ENCODE measurements around the gene NAALADL2. TPM values are rescaled to one million over a fixed set of nuclear protein-coding genes. Genes with fewer than 3 reads are reported as not detected.

Gene NAALADL2
- total and polyA plus RNA-seq, 2 donors (not counting 3 experiments of a cell fraction or from before 2014, with no cell fraction given): 1.1 to 4.0 TPM

GRCh38 chr3:175057401-175057800 lies 198.3 kb downstream of the NAALADL2 start:
- H3K9ac ChIP-seq (replicated peaks; ENCODE audit: extremely low read depth, insufficient read depth, low read length): no peak overlapping the region
- no peak overlapping the region for H2AFZ ChIP-seq (ENCODE audit: low read depth, low read length)
- BruUV-seq (replicated peaks): no TSS peak
- POLR2A ChIA-PET: no interaction called here
- H3K9me1 ChIP-seq (replicated peaks; ENCODE audit: control insufficient read depth, extremely low read depth, insufficient read depth, low read length): no peaks in the 10 kb centered on the region
- H3K4me1 ChIP-seq (ENCODE audit: control insufficient read depth, extremely low read depth, insufficient read depth, low read length): no peaks in the 10 kb centered on the region
- no peak for TF ChIP-seq POLR2A (IDR thresholded peaks at IDR 0.05; ENCODE audit: low read depth, low read length)
- no peak for TF ChIP-seq EZH2 (IDR thresholded peaks at IDR 0.05; ENCODE audit: borderline replicate concordance, low read depth, low read length, severe bottlenecking)
- TF ChIP-seq POLR2AphosphoS5 (IDR thresholded peaks at IDR 0.05; ENCODE audit: insufficient read depth, low read depth, low read length): no peak
- no peak for TF ChIP-seq CTCF (IDR thresholded peaks at IDR 0.05; ENCODE audit: extremely low read depth in 1 of 2, insufficient read depth in 1 of 2, low read depth in 1 of 2, low read length in 2 of 2)
- TF ChIP-seq FOS (IDR thresholded peaks at IDR 0.05; ENCODE audit: borderline replicate concordance, insufficient read depth, low read length): no peak
- no peak for TF ChIP-seq GATA2 (IDR thresholded peaks at IDR 0.05; ENCODE audit: insufficient read depth, insufficient read length, low read depth, low read length)
- H3K36me3 ChIP-seq (ENCODE audit: control insufficient read depth in 2 of 2, extremely low read depth in 1 of 2, insufficient read depth in 2 of 2, low read length in 2 of 2): no peaks in the 10 kb centered on the region
- no peak overlapping the region for H3K27ac ChIP-seq (ENCODE audit: insufficient read depth, low read depth, low read length)
- DNase-seq (ENCODE audit: low read depth, low spot score) (no peak), FAIRE-seq (no peak)
- no peak overlapping the region for H3K4me2 ChIP-seq (ENCODE audit: insufficient read depth, low read length)
- CTCF ChIA-PET: no interaction called here
- no peaks in the 10 kb centered on the region for H3K79me2 ChIP-seq (ENCODE audit: control insufficient read depth, insufficient read depth, low read length)
- H4K20me1 ChIP-seq (replicated peaks; ENCODE audit: control insufficient read depth, extremely low read depth, insufficient read depth, low read length): no peaks in the 10 kb centered on the region
- H3K27me3 ChIP-seq (ENCODE audit: control insufficient read depth in 2 of 2, insufficient read depth in 2 of 2, low read length in 2 of 2): no peaks in the 10 kb centered on the region
- intact Hi-C loops (cut with micrococcal nuclease): no loop called here
- H3K9me3 ChIP-seq (replicated peaks; ENCODE audit: control insufficient read depth, insufficient read depth, low read length): no peaks in the 10 kb centered on the region
- dilution Hi-C loops (cut with MboI; ENCODE audit: extremely low pct_ligation_motif_present, low sequenced_read_pairs): no loop called here
- H3K4me3 ChIP-seq (replicated peaks in 1 of 3; ENCODE audit: insufficient read depth in 1 of 3, low read depth in 1 of 3, low read length in 3 of 3): no peak overlapping the region

- no peak for FAIRE-seq
- BruUV-seq (replicated peaks): no TSS peak
- intact Hi-C loops (cut with micrococcal nuclease): no loop called here
- no peaks in the 10 kb centered on the region for H3K9me1 ChIP-seq (replicated peaks; ENCODE audit: control insufficient read depth, extremely low read depth, insufficient read depth, low read length)
- H2AFZ ChIP-seq (ENCODE audit: low read depth, low read length): no peak overlapping the region
- no peak for TF ChIP-seq JUN (IDR thresholded peaks at IDR 0.05; ENCODE audit: borderline replicate concordance, insufficient read depth, insufficient read length, low read depth)
- TF ChIP-seq POLR2AphosphoS5 (IDR thresholded peaks at IDR 0.05; ENCODE audit: insufficient read depth, low read depth, low read length): no peak
- TF ChIP-seq FOS (IDR thresholded peaks at IDR 0.05; ENCODE audit: borderline replicate concordance, insufficient read depth, low read length): no peak
- TF ChIP-seq POLR2A (IDR thresholded peaks at IDR 0.05; ENCODE audit: low read depth, low read length): no peak
- no peak for TF ChIP-seq MYC (IDR thresholded peaks at IDR 0.05; ENCODE audit: low read depth, low read length)
- TF ChIP-seq GATA2 (IDR thresholded peaks at IDR 0.05; ENCODE audit: insufficient read depth, insufficient read length, low read depth, low read length): no peak
- no peak for TF ChIP-seq EZH2 (IDR thresholded peaks at IDR 0.05; ENCODE audit: borderline replicate concordance, low read depth, low read length, severe bottlenecking)
- no peak for TF ChIP-seq MAX (IDR thresholded peaks at IDR 0.05; ENCODE audit: insufficient read depth, insufficient read length)
- TF ChIP-seq CTCF (IDR thresholded peaks at IDR 0.05; ENCODE audit: extremely low read depth in 1 of 2, insufficient read depth in 1 of 2, low read depth in 1 of 2, low read length in 2 of 2): no peak
- no peaks in the 10 kb centered on the region for H4K20me1 ChIP-seq (replicated peaks; ENCODE audit: control insufficient read depth, extremely low read depth, insufficient read depth, low read length)
- no peak overlapping the region for H3K4me3 ChIP-seq (replicated peaks in 1 of 3; ENCODE audit: insufficient read depth in 1 of 3, low read depth in 1 of 3, low read length in 3 of 3)
- ChIA-PET POLR2A (no interaction called here), CTCF (no interaction called here)
- H3K36me3 ChIP-seq (ENCODE audit: control insufficient read depth in 2 of 2, extremely low read depth in 1 of 2, insufficient read depth in 2 of 2, low read length in 2 of 2): no peaks in the 10 kb centered on the region
- H3K9me3 ChIP-seq (replicated peaks; ENCODE audit: control insufficient read depth, insufficient read depth, low read length): no peaks in the 10 kb centered on the region
- H3K79me2 ChIP-seq (ENCODE audit: control insufficient read depth, insufficient read depth, low read length): no peaks in the 10 kb centered on the region
- no peak overlapping the region for H3K27ac ChIP-seq (ENCODE audit: insufficient read depth, low read depth, low read length)
- dilution Hi-C loops (cut with MboI; ENCODE audit: extremely low pct_ligation_motif_present, low sequenced_read_pairs): no loop called here
- no peak overlapping the region for H3K9ac ChIP-seq (replicated peaks; ENCODE audit: extremely low read depth, insufficient read depth, low read length)
- no peaks in the 10 kb centered on the region for H3K27me3 ChIP-seq (ENCODE audit: control insufficient read depth in 2 of 2, insufficient read depth in 2 of 2, low read length in 2 of 2)
- DNase-seq (ENCODE audit: low read depth, low spot score): no peak
- H3K4me2 ChIP-seq (ENCODE audit: insufficient read depth, low read length): no peak overlapping the region
- H3K4me1 ChIP-seq (ENCODE audit: control insufficient read depth, extremely low read depth, insufficient read depth, low read length): no peaks in the 10 kb centered on the region
Observed at GRCh38 chr3:175059788-175060187, 200.7 kb downstream of the NAALADL2 start.

Measured in endothelial cell of umbilical vein (primary cell).